ENCODE results near the gene MRPL51. TPM values are rescaled to one million over a fixed set of nuclear protein-coding genes. Genes with fewer than 3 reads are reported as not detected.
A peak's percentile ranks its signal among the peaks of the same experiment; 100 is the strongest.

MRPL51 gene
- total and polyA plus RNA-seq, 9 of the 15 experiments (the other 6 are each of a cell fraction or from before 2014, with no cell fraction given), result 127 to 727 (median 208) TPM

DNA sequence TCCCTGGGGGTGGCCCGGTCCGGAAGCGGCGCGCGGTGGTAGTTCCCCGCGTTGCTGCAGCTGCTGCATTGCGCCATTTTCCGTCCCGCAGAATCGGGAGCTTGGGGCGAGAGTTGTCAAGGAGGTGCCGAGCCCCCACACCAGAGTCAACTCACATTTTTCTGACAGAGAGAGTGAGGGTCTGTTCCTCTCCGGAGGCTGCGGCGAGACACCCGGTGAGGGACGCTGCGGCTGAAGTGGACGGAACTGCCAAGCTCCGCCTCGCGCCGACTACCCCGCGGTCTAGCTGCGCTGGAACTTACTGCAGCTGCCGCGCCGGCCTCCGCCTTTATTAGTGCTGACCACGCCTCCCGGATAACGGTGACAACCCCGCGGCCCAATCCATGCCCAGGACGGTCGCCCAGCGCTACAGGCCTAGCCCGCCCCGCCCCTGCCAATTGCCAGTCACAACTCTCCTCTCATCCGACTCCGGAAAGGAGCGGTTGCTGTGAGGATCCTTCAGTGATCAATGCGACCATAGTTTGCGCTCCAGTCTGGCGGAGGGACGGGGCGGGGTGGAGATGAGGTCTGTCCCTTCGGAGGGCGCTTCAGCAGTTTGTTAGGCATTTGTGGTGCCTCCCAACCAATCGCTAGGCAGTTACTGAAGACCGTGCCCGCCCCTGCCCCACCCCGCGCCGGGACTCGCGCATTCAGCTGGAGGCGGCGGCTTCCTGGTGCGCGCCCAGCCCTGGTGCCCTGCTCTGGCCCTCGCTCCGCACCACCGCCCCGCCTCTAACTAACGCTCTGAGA is 22.5 kb downstream of the MRPL51 start, which contains the start of gene VAMP1 (continued):
- TF ChIP-seq ZMIZ1 (IDR thresholded peaks at IDR 0.05; ENCODE audit: low read depth in 2 of 2, low read length in 2 of 2), result peak in 1 of 2 experiments; percentile 39; a peak in 1 of 4 replicates
- TF ChIP-seq CBX2 (IDR thresholded peaks at IDR 0.05; ENCODE audit: insufficient read depth, low read length, poor library complexity, severe bottlenecking), result no peak
- peak; percentile 26 to 42 for TF ChIP-seq E2F6 (IDR thresholded peaks at IDR 0.05; ENCODE audit: borderline replicate concordance in 1 of 2, extremely low read depth in 1 of 2, insufficient read depth in 1 of 2, insufficient read length in 1 of 2, low read depth in 1 of 2, low read length in 1 of 2, poor library complexity in 1 of 2, severe bottlenecking in 1 of 2)
- TF ChIP-seq, protein P1, sequence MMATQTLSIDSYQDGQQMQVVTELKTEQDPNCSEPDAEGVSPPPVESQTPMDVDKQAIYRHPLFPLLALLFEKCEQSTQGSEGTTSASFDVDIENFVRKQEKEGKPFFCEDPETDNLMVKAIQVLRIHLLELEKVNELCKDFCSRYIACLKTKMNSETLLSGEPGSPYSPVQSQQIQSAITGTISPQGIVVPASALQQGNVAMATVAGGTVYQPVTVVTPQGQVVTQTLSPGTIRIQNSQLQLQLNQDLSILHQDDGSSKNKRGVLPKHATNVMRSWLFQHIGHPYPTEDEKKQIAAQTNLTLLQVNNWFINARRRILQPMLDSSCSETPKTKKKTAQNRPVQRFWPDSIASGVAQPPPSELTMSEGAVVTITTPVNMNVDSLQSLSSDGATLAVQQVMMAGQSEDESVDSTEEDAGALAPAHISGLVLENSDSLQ (IDR thresholded peaks at IDR 0.05), result peak; percentile 98
- TF ChIP-seq, protein P2, sequence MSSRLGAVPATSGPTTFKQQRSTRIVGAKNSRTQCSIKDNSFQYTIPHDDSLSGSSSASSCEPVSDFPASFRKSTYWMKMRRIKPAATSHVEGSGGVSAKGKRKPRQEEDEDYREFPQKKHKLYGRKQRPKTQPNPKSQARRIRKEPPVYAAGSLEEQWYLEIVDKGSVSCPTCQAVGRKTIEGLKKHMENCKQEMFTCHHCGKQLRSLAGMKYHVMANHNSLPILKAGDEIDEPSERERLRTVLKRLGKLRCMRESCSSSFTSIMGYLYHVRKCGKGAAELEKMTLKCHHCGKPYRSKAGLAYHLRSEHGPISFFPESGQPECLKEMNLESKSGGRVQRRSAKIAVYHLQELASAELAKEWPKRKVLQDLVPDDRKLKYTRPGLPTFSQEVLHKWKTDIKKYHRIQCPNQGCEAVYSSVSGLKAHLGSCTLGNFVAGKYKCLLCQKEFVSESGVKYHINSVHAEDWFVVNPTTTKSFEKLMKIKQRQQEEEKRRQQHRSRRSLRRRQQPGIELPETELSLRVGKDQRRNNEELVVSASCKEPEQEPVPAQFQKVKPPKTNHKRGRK (tag; IDR thresholded peaks at IDR 0.05), result no peak
- TF ChIP-seq RBBP5 (IDR thresholded peaks at IDR 0.05; ENCODE audit: borderline replicate concordance, insufficient read depth, low read length, poor library complexity, severe bottlenecking), result peak; percentile 64
- no peak for TF ChIP-seq ILK (tag; IDR thresholded peaks at IDR 0.05; ENCODE audit: borderline replicate concordance, low read depth)
- no peak for TF ChIP-seq ZNF75A (CRISPR knock-in tag; IDR thresholded peaks at IDR 0.05)
- peak; percentile 99 for TF ChIP-seq KDM5B (IDR thresholded peaks at IDR 0.05; ENCODE audit: insufficient replicate concordance, low read depth, low read length)
- peak in 1 of 2 experiments; percentile 42; a peak in 1 of 4 replicates for TF ChIP-seq SIN3A (IDR thresholded peaks at IDR 0.05; ENCODE audit: borderline replicate concordance in 2 of 2, control insufficient read depth in 1 of 2, low read depth in 2 of 2, low read length in 2 of 2)
- peak; percentile 68; the same call in 1 of the 2 replicates for TF ChIP-seq POLR2AphosphoS5 (IDR thresholded peaks at IDR 0.05; ENCODE audit: control insufficient read depth, insufficient read depth, low read depth, low read length)
- TF ChIP-seq, protein P3, sequence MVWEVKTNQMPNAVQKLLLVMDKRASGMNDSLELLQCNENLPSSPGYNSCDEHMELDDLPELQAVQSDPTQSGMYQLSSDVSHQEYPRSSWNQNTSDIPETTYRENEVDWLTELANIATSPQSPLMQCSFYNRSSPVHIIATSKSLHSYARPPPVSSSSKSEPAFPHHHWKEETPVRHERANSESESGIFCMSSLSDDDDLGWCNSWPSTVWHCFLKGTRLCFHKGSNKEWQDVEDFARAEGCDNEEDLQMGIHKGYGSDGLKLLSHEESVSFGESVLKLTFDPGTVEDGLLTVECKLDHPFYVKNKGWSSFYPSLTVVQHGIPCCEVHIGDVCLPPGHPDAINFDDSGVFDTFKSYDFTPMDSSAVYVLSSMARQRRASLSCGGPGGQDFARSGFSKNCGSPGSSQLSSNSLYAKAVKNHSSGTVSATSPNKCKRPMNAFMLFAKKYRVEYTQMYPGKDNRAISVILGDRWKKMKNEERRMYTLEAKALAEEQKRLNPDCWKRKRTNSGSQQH (CRISPR knock-in tag; IDR thresholded peaks at IDR 0.05), result no peak
- peak; percentile 91 for TF ChIP-seq POLR2B (IDR thresholded peaks at IDR 0.05; ENCODE audit: low read depth, partially characterized antibody)
